ENCODE measurements around the gene SETD2. TPM values are rescaled to one million over a fixed set of nuclear protein-coding genes. Genes with fewer than 3 reads are reported as not detected.

The SETD2 gene
- total and polyA plus RNA-seq, 9 of the 15 experiments (the other 6 are each of a cell fraction or from before 2014, with no cell fraction given): 8.2 to 44.0 (median 33.6) TPM

DNA sequence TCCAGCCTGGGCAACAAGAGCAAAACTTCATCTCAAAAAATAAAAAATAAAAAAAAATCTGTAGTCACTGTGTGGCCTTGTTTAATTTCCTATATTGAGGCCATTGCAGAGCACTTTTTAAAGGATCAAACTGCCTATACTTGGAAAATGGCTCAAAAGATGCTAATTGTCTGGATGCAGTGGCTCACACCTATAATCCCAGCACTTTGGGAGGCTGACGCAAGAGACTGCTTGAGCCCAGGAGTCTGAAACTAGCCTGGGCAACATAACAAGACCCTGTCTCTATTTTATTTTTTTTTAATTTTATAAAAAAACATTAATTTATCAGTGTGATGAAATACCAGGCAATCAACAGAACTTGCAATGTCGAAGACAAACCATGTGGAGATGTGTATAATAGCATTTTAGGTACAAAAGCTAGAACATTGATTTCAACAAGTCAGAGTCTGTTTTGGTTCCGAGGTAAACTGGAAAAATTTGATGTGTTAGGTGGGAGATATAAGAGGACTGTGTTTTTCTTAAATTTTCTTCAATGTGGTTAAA, 47.0 kb upstream of the SETD2 start:
- ATAC-seq: no peak
- no peak overlapping the region for H3K27ac ChIP-seq (ENCODE audit: extremely low read depth, low read depth, low read length)
- FAIRE-seq: no peak
- in situ Hi-C loops (cut with MboI): no loop called here
- no peaks in the 10 kb centered on the region for H3K79me2 ChIP-seq (ENCODE audit: control insufficient read depth, insufficient read depth, low read length)
- WGBS (ENCODE audit: insufficient coverage, low coverage, missing lambda C conversion rate): 53% methylated on average over 3 of the region's 3 CpGs
- BruUV-seq (replicated peaks): no TSS peak
- H3K4me3 ChIP-seq: no peak overlapping the region
- intact Hi-C loops (cut with micrococcal nuclease): no loop called here
- no peak overlapping the region for H3K4me2 ChIP-seq (ENCODE audit: insufficient read depth, low read length)
- no peaks in the 10 kb centered on the region for H3K9me3 ChIP-seq (replicated peaks; ENCODE audit: control insufficient read depth, insufficient read depth, low read depth, low read length)
- no peaks in the 10 kb centered on the region for H3K9me1 ChIP-seq (ENCODE audit: control insufficient read depth, insufficient read depth, low read length)
- no peak overlapping the region for H3K9ac ChIP-seq (ENCODE audit: insufficient read depth in 1 of 2, low read depth in 2 of 2, low read length in 2 of 2)
- H2AFZ ChIP-seq (ENCODE audit: low read depth, low read length): no peak overlapping the region
- no peaks in the 10 kb centered on the region for H4K20me1 ChIP-seq (replicated peaks; ENCODE audit: control insufficient read depth, insufficient read depth, low read length)
- H3K4me1 ChIP-seq (replicated peaks in 1 of 2; ENCODE audit: control insufficient read depth in 2 of 2, insufficient read depth in 2 of 2, low read length in 2 of 2): peaks cover 2 to 6% of the 10 kb centered on the region in 2 experiments; a peak in 2 of 5 replicates
- no peak for DNase-seq (ENCODE audit: extremely low read depth in 1 of 4, low spot score in 3 of 4)
- H3K36me3 ChIP-seq (ENCODE audit: control insufficient read depth, insufficient read depth, low read length): no peaks in the 10 kb centered on the region
- CTCF ChIA-PET (ENCODE audit: low intra/inter-chr PET ratio): no interaction called here
- POLR2A ChIA-PET: interaction anchor here (0.7 to 1.5 kb wide), 3 partner anchors 10 to 11 kb away, joined by 3 to 11 read pairs (median 9); no protein-coding TSS in a partner anchor
- no peaks in the 10 kb centered on the region for H3K27me3 ChIP-seq (ENCODE audit: control insufficient read depth in 2 of 2, insufficient read depth in 2 of 2, low read length in 2 of 2)
- no peak for TF ChIP-seq STAT5A (IDR thresholded peaks at IDR 0.05; ENCODE audit: borderline replicate concordance, low read length)
- no peak for TF ChIP-seq SNIP1 (IDR thresholded peaks at IDR 0.05; ENCODE audit: low read depth)
- no peak for TF ChIP-seq KLF16 (IDR thresholded peaks at IDR 0.05)
- TF ChIP-seq ZNF175 (CRISPR knock-in tag; IDR thresholded peaks at IDR 0.05; ENCODE audit: low read depth): peak; percentile 69
- no peak for TF ChIP-seq SIRT6 (IDR thresholded peaks at IDR 0.05; ENCODE audit: low read depth, low read length)
- no peak for TF ChIP-seq ZBTB8A (IDR thresholded peaks at IDR 0.05; ENCODE audit: partially characterized antibody)
- TF ChIP-seq, protein P1, sequence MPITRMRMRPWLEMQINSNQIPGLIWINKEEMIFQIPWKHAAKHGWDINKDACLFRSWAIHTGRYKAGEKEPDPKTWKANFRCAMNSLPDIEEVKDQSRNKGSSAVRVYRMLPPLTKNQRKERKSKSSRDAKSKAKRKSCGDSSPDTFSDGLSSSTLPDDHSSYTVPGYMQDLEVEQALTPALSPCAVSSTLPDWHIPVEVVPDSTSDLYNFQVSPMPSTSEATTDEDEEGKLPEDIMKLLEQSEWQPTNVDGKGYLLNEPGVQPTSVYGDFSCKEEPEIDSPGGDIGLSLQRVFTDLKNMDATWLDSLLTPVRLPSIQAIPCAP (CRISPR knock-in tag; IDR thresholded peaks at IDR 0.05; ENCODE audit: borderline replicate concordance): no peak
- TF ChIP-seq TAF1 (IDR thresholded peaks at IDR 0.05; ENCODE audit: control insufficient read depth, extremely low read depth, insufficient read depth, low read length, severe bottlenecking): no peak
- TF ChIP-seq, protein P2, sequence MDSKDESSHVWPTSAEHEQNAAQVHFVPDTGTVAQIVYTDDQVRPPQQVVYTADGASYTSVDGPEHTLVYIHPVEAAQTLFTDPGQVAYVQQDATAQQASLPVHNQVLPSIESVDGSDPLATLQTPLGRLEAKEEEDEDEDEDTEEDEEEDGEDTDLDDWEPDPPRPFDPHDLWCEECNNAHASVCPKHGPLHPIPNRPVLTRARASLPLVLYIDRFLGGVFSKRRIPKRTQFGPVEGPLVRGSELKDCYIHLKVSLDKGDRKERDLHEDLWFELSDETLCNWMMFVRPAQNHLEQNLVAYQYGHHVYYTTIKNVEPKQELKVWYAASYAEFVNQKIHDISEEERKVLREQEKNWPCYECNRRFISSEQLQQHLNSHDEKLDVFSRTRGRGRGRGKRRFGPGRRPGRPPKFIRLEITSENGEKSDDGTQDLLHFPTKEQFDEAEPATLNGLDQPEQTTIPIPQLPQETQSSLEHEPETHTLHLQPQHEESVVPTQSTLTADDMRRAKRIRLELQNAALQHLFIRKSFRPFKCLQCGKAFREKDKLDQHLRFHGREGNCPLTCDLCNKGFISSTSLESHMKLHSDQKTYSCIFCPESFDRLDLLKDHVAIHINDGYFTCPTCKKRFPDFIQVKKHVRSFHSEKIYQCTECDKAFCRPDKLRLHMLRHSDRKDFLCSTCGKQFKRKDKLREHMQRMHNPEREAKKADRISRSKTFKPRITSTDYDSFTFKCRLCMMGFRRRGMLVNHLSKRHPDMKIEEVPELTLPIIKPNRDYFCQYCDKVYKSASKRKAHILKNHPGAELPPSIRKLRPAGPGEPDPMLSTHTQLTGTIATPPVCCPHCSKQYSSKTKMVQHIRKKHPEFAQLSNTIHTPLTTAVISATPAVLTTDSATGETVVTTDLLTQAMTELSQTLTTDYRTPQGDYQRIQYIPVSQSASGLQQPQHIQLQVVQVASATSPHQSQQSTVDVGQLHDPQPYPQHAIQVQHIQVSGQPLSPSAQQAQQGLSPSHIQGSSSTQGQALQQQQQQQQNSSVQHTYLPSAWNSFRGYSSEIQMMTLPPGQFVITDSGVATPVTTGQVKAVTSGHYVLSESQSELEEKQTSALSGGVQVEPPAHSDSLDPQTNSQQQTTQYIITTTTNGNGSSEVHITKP (IDR thresholded peaks at IDR 0.05; ENCODE audit: partially characterized antibody): no peak
- TF ChIP-seq CBX1 (IDR thresholded peaks at IDR 0.05; ENCODE audit: low read depth): no peak
- no peak for TF ChIP-seq ATF7 (IDR thresholded peaks at IDR 0.05)
- peak; percentile 49; the same call in 1 of the 2 replicates for TF ChIP-seq ZNF197 (CRISPR knock-in tag; IDR thresholded peaks at IDR 0.05; ENCODE audit: low read depth)
- TF ChIP-seq KLF6 (CRISPR knock-in tag; IDR thresholded peaks at IDR 0.05; ENCODE audit: borderline replicate concordance): 0 out of 2 replicates have a peak, but pooled peaks have one; percentile 22
- no peak for TF ChIP-seq ZNF785 (CRISPR knock-in tag; IDR thresholded peaks at IDR 0.05)
- TF ChIP-seq GATA2 (CRISPR knock-in tag; IDR thresholded peaks at IDR 0.05): no peak
- TF ChIP-seq SP1 (CRISPR knock-in tag; IDR thresholded peaks at IDR 0.05): no peak
- TF ChIP-seq SP2 (IDR thresholded peaks at IDR 0.05; ENCODE audit: extremely low read depth, low read depth, low read length, poor library complexity, severe bottlenecking): no peak
- TF ChIP-seq, protein P3, sequence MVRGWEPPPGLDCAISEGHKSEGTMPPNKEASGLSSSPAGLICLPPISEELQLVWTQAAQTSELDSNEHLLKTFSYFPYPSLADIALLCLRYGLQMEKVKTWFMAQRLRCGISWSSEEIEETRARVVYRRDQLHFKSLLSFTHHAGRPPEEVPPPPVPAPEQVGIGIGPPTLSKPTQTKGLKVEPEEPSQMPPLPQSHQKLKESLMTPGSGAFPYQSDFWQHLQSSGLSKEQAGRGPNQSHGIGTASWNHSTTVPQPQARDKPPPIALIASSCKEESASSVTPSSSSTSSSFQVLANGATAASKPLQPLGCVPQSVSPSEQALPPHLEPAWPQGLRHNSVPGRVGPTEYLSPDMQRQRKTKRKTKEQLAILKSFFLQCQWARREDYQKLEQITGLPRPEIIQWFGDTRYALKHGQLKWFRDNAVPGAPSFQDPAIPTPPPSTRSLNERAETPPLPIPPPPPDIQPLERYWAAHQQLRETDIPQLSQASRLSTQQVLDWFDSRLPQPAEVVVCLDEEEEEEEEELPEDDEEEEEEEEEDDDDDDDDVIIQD (CRISPR knock-in tag; IDR thresholded peaks at IDR 0.05): no peak
